HG02798 (cell line): ENCODE measurements around the gene SMPD3.

Experiments used
- ATAC-seq: cut with Tn5 transposase; IDR thresholded peaks from one replicate; pipeline ENCODE4 v1.9.1; 2021; ENCODE audit warnings: mild to moderate bottlenecking; ENCODE audit not compliant: unreplicated experiment, poor library complexity

SMPD3 gene

GRCh38 chr16:68345958-68346635 is 102.2 kb downstream of the SMPD3 start:
- ATAC-seq: no peak

GRCh38 chr16:68345351-68345810 is 102.9 kb downstream of the SMPD3 start:
- no peak for ATAC-seq

DNA sequence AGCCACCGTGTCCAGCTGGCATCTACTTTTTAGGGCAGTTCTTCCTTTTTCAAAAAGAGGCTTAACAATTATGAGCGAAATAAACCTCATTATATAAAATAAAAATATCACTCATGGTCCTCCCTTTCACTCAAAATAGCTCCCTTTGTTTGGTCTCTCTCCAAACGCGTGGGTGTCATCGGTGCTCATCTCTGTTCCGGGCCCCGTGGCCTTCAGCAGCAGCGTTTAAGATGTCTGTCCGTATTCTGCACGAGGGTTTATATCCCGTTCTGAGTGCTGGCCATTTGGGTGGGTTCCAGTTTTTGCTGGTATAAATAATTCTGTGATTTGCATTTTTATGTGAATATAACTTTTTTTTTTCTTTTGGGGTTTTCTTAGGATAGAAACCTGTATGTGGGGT is 104.1 kb downstream of the SMPD3 start:
- no peak for ATAC-seq

DNA sequence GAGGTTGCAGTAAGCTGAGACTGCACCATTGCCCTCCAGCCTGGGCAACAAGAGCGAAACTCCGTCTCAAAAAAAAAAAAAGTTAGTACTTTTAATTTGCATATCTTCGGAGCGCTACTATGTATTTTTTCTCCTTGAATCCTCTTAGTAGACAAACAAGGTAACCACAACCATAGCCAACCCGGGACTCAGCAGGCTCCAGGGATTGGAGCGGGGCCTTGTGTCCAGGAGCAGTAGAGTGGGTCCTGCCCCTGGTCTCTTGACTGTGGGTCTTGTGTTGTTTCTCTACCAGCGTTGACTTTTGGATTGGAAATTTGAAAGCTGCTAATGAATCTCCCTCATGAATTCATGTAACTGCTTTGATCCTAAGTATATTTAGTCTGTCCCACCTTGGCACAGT is 105.2 kb downstream of the SMPD3 start:
- ATAC-seq: no peak

- ATAC-seq: no peak
Measured at GRCh38 chr16:68342620-68343019, 105.7 kb downstream of the SMPD3 start.

DNA sequence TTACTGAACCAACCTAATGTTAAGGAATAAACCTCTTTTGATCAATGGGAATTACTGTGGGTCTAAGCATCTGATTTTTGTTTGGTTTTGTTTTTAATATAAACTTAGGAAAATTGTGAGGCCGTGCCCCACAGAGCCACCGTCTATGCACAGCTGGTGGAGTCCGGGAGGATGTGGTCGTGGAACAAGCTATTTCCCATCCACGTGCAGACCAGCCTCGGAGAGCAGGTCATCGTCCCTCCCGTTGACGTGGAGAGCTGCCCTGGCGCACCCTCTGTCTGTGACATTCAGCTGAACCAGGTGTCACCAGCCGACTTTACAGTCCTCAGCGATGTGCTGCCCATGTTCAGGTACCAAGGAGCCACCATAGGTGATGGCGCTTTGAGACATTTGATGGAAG is 109.1 kb downstream of the SMPD3 start:
- no peak for ATAC-seq

GRCh38 chr16:68338326-68339119 is 109.8 kb downstream of the SMPD3 start:
- no peak for ATAC-seq

- no peak for ATAC-seq
Measured at GRCh38 chr16:68335175-68335574, 113.1 kb downstream of the SMPD3 start.

DNA sequence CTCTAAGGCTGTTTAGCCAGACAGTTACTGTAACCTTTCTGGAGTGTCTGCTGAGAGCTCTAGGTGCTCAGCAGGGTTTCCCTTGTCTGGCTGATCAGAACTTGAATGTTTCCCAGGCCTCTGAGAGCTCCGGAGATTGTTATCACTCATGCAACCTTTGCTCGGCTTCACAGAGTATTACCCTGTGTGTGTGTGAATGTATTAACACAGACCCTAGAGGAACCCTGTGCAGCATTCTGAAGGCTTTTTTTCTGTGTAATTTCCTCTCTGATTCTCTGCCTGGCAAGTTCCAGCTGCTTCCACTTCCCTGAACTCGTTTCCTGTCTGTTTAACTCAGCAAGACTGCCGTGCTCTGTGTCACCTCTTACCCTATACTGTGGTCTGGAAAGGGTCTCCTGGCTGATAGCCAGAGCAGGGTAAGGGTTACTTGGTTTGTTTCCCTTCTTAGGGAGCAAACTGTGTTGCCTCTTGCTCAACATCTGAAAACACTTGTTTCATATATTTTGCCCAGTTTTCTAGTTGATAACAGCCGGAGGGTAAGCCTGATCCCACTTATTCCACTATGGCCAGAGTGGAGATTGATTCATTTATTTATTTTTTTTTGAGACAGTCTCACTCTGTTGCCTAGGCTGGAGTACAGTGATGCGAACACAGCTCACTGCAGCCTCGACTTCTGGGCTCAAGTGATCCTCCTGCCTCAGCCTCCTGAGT is 115.7 kb downstream of the SMPD3 start:
- no peak for ATAC-seq

DNA sequence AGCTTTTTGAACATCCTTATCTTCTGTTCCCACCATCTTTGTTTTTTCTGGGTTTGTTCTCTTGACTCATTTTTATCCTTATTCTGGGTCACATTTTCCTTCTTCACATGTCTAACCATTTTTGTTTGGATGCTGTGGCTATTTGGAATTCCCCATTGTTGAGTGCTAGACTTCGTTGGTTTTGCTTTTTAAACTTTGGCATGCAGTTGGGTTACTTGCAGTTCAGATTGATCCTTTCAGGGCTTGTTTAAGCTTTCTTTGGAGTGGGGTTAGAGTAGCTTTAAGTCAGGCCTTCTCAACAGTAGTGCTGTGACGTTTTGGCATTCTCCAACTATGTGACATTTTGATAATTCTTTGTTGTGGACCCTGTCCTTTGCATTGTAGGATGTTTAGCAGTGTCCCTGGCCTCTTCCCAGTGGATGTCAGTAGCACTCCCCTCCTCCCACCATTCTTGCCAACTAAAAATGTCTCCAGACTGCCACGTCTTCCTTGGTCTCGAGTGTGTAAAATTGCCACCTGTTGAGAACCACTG is 116.4 kb downstream of the SMPD3 start:
- no peak for ATAC-seq

- ATAC-seq: no peak
Measured at GRCh38 chr16:68328860-68329390, 119.4 kb downstream of the SMPD3 start.

DNA sequence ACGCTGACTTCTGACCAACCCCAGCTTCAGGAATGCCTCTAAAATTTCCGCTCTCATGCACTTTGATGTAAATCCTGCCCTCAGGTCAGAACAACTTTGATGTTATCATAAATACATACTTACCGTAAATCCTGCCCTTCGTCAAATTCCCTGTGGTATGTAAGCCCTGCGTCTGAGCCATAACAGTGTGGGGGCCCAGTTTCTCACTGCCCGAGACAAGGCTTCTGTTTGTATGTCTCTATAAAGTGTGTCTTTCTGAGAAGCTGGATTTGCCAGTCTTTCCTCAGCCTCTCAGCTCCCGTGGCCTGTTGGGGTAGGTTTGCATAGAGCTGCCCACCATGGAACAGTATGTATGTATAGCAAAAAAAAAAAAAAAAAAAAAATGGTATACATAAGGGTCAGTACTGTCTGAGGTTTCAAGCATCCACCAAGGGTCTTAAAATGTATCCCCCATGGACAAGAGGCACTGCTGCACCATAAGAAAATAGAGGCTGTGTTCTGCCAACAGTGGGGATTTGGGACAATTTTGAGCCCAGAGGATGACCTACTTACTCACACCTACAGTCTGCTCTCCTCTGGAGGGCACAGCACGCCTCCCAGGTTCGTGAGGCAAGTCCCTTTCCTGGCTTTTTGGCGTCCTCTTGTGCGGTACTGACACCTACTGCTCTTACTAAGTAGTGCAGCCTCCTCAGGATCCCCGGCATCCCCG is 120.0 kb downstream of the SMPD3 start:
- ATAC-seq: peak; percentile 84

DNA sequence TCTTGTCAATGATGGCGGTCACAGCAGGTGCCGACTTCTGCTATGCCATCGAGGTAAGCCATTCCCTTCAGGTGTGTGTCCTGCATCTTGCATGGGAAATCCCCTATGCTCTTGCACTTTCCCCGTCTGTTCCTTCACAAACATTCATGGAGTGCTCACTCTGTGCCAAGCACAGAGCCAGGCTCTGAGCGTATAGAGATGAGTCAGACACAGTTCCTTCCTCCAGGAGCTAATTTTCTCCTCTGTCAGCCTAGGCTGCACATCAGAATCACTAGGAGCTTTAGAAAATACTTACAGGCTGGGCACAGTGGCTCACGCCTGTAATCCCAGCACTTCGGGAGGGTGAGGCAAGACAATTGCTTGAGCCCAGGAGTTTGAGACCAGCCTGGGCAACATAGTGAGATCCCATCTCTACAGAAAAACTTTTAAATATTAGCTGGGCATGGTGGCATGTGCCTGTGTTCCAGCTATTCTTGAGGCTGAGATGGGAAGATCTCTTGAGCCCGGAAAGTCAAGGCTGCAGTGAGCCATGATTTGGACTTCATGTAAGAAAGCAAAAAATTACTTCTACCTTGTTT is 123.4 kb downstream of the SMPD3 start:
- ATAC-seq: no peak

GRCh38 chr16:68324336-68324735 is 124.0 kb downstream of the SMPD3 start:
- no peak for ATAC-seq

DNA sequence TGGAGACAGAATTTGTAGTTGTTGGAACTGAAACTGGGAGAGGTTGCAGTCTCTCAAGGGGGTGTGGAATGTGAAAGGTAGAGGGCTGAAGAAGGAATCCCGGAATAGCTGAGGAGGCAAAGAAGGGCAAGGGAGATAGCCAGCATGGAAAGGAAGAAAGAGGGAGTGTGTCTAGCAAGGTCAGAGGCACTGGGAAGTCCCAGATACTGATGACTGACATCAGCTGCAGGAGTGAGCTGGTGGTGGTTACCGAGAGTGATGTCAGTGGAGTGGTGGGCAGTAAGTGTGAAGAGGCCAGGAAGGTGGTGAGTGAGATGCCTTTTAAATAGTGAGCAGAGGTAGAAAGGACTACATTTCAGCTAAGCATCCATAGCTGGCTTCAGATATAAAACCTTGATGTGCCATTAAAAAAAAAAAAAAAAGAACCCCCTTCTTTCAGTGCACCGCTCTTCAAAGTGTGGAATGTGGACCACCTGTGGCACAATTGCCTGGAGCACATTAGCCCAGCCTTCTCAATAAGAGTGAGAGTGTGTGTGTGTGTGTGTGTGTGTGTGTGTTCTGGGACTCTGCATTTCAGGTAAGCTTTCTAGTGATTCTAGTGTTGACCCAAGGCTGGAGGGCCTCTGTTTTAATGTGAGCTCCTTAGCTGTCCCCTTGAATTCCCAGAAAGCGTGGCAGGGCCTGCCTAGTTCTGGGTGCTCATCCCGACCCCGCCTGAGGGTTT is 129.0 kb downstream of the SMPD3 start:
- ATAC-seq: peak; percentile 82

DNA sequence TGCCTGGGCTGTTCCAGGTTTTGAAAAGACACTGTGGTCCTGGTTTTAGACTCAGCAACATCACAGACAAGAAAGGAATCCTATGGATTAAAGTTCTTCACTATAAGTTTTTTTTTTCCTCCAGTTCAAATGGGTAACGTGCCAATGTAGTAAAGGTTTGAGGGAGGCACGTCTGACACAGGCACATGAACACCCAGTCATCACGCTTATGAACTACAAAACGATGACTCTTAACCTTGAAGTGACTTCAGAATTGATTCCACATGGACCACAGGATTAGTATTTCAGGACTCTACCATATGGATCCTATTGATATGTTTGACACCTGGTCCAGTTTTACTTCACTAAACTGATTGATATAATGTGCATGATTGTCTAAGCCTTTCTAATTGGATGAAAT is 135.2 kb downstream of the SMPD3 start:
- ATAC-seq: no peak

DNA sequence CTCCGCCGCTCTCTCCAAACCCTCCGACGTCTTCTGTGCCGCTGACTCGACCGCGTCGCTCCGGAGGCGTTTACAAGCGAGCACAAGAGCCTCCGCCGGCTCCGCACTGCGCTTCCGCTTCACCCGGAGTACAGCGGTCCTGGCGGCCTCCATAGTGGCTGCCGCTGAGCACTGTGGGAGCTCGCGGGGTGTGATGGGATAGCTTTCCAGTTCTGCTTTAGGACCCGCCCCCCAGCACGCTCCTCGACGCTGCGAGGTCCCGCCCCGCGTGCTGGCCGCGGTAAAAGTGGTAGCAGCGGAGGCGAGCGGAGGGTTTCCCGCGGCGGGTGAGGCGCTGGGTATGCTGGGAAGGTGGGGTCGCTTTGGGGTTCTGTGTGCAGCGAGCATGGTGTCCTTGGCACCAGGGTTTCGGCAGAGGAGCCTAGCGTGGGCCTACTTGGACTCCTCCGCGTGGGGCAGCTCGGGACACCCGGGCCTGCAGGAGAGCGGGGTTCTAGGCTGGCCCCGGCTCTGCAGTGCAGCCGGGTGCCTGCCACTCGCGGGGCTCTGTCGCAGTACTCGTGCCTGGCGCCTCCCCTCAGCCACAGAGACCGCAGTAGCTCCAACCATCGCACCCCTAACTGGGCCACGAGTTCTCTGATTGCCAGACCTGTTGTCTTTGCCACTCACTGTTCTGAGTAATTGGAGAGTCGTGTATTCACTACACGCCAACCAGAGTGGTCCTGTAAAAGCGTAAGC is 137.4 kb downstream of the SMPD3 start, which contains the start of the genes PRMT7 and SLC7A6OS:
PRMT7 (plus strand) TSS at position 246 of the 738 bp plus-strand sequence. CDS start 4,961 bp downstream, outside the sequence.
SLC7A6OS (minus strand) TSS at position 173 of the 738 bp plus-strand sequence; CDS start at position 153, 20 bp downstream.
- peak; percentile 97 for ATAC-seq

- ATAC-seq: no peak
Measured at GRCh38 chr16:68310437-68310773, 137.9 kb downstream of the SMPD3 start.
